GM10248 (cell line): Measurements from ENCODE around the gene SPRR3.

Experiments used
- CTCF ChIA-PET: fragments of 300-600 bp; sonication (Branson Sonifier 250); formaldehyde crosslinking; extraction: SDS; loops from one replicate; lab custom pipeline; 2021; ENCODE audit warnings: antibody characterized with exemption; lab: Yijun Ruan, JAX
- POLR2A ChIA-PET: fragments of 350-650 bp; sonication (Branson Sonifier 250); formaldehyde crosslinking; extraction: SDS; loops from one replicate; lab custom pipeline; 2020; ENCODE audit warnings: antibody characterized with exemption; lab: Yijun Ruan, JAX
- DNase-seq: peaks from one replicate; pipeline ENCODE4 v3.0.0; 2012; ENCODE audit errors: extremely low spot score
- CTCF ChIP-seq: IDR thresholded peaks from 2 replicates; pipeline ENCODE4 v1.5.1; 2012; ENCODE audit warnings: mild to moderate bottlenecking, low read depth; ENCODE audit errors: extremely low read depth, missing control alignments, control extremely low read depth

SPRR3 gene

GRCh38 chr1:152960452-152961044 lies 41.0 kb upstream of the SPRR3 start:
- POLR2A ChIA-PET: no interaction called here
- CTCF ChIA-PET: interaction anchor here (0.9 to 1.4 kb wide), 2 partner anchors 47 to 270 kb away, joined by 3 to 5 read pairs; no protein-coding TSS in a partner anchor
- no peak for TF ChIP-seq CTCF
- DNase-seq: peak; percentile 26

- ChIA-PET CTCF (interaction anchor here (1.4 kb wide), 1 partner anchor 48 kb away, joined by 5 read pairs; no protein-coding TSS in a partner anchor), POLR2A (no interaction called here)
- no peak for DNase-seq
- TF ChIP-seq CTCF: no peak
Observed at GRCh38 chr1:152961226-152961891, 40.2 kb upstream of the SPRR3 start.

GRCh38 chr1:152962876-152963415 lies 38.6 kb upstream of the SPRR3 start:
- no peak for TF ChIP-seq CTCF
- ChIA-PET POLR2A (no interaction called here), CTCF (interaction anchor here (2.4 kb wide), 1 partner anchor 37 kb away, joined by 10 read pairs; no protein-coding TSS in a partner anchor)
- DNase-seq: no peak

- no peak for TF ChIP-seq CTCF
- POLR2A ChIA-PET: no interaction called here
- no peak for DNase-seq
- CTCF ChIA-PET: interaction anchor here (1.6 to 2.4 kb wide), 2 partner anchors 35 to 38 kb away, joined by 3 to 10 read pairs; no protein-coding TSS in a partner anchor
Observed at GRCh38 chr1:152964536-152964935, 37.0 kb upstream of the SPRR3 start.

GRCh38 chr1:152965853-152966252 lies 35.7 kb upstream of the SPRR3 start:
- TF ChIP-seq CTCF: no peak
- DNase-seq: no peak
- POLR2A ChIA-PET: no interaction called here
- CTCF ChIA-PET: interaction anchor here (1.6 to 2.5 kb wide), 2 partner anchors 33 to 95 kb away, joined by 3 to 7 read pairs; no protein-coding TSS in a partner anchor

GRCh38 chr1:152967201-152967600 lies 34.3 kb upstream of the SPRR3 start:
- CTCF ChIA-PET: interaction anchor here (0.8 to 2.5 kb wide), 4 partner anchors 12 to 509 kb away, joined by 3 to 7 read pairs (median 4); no protein-coding TSS in a partner anchor
- no peak for DNase-seq
- no peak for TF ChIP-seq CTCF
- POLR2A ChIA-PET: no interaction called here
